CD14-positive monocyte (primary cell): Measurements from ENCODE around the gene SLC46A2. TPM values are rescaled to one million over a fixed set of nuclear protein-coding genes. Genes with fewer than 3 reads are reported as not detected.

ENCODE experiments used
- DNase-seq, 3 donors: peaks; one replicate each; pipeline ENCODE4 v3.0.0-alpha.2; 2011 to 2022
- H2AFZ ChIP-seq: 2 replicates; pipeline ENCODE4 v1.6.0; 2012; ENCODE audit warnings: mild to moderate bottlenecking, low read depth, low read length, inconsistent platforms; ENCODE audit not compliant: insufficient read depth, poor library complexity, severe bottlenecking
- H3K27ac ChIP-seq, 2 donors: 1 replicate in 1 of 2; 2 replicates in 1 of 2; pipeline ENCODE4 v1.5.1; 2012 to 2013; ENCODE audit warnings: low read length in 2 of 2, control low read depth in 1 of 2, inconsistent platforms in 1 of 2, low read depth in 1 of 2, mild to moderate bottlenecking in 1 of 2
- H3K27me3 ChIP-seq, 2 donors: one replicate each; pipeline versions ENCODE4 v1.6.0 to v1.6.1; 2011 to 2013; ENCODE audit warnings: low read length in 2 of 2; ENCODE audit not compliant: control insufficient read depth in 2 of 2, insufficient read depth in 2 of 2
- H3K36me3 ChIP-seq, 2 donors: replicated peaks in 1 of 2; 1 replicate in 1 of 2; 2 replicates in 1 of 2; pipeline versions ENCODE4 v1.5.1 to v1.6.1; 2012 to 2013; ENCODE audit warnings: low read length in 2 of 2, control low read depth in 1 of 2, inconsistent platforms in 1 of 2, mild to moderate bottlenecking in 1 of 2; ENCODE audit not compliant: insufficient read depth in 2 of 2, control insufficient read depth in 1 of 2
- H3K4me1 ChIP-seq, 2 donors: 1 replicate in 1 of 2; 2 replicates in 1 of 2; pipeline versions ENCODE4 v1.5.1 to v1.6.1; 2012 to 2013; ENCODE audit warnings: low read length in 2 of 2, control low read depth in 1 of 2, inconsistent platforms in 1 of 2, mild to moderate bottlenecking in 1 of 2, moderate library complexity in 1 of 2; ENCODE audit not compliant: insufficient read depth in 2 of 2, control insufficient read depth in 1 of 2
- H3K4me2 ChIP-seq: replicated peaks from 2 replicates; pipeline ENCODE3; 2012; ENCODE audit warnings: low read length, moderate library complexity, mild to moderate bottlenecking; ENCODE audit not compliant: poor library complexity, severe bottlenecking; ENCODE audit errors: extremely low read depth
- H3K4me3 ChIP-seq, 3 experiments: fragments of 200-600 bp in 1 of 3; sonication (generic) in 1 of 3; replicated peaks in 1 of 3; 1 replicate in 2 of 3; 2 replicates in 1 of 3; pipeline ENCODE4 v1.5.1; 2011 to 2013; ENCODE audit warnings: low read length in 3 of 3, mild to moderate bottlenecking in 3 of 3, control low read depth in 2 of 3, low read depth in 2 of 3, inconsistent platforms in 1 of 3, moderate library complexity in 1 of 3
- H3K79me2 ChIP-seq: 2 replicates; pipeline ENCODE4 v1.6.0; 2012; ENCODE audit warnings: mild to moderate bottlenecking, control low read depth, inconsistent platforms, low read length, moderate library complexity; ENCODE audit not compliant: insufficient read depth
- H3K9ac ChIP-seq: 2 replicates; pipeline ENCODE4 v1.6.0; 2017; ENCODE audit warnings: low read length, mild to moderate bottlenecking; ENCODE audit not compliant: insufficient read depth, poor library complexity, severe bottlenecking
- H3K9me3 ChIP-seq, 2 donors: replicated peaks in 1 of 2; 1 replicate in 1 of 2; 2 replicates in 1 of 2; pipeline versions ENCODE4 v1.5.1 to v1.6.1; 2012 to 2013; ENCODE audit warnings: low read length in 2 of 2, control low read depth in 1 of 2; ENCODE audit not compliant: control insufficient read depth in 1 of 2, insufficient read depth in 1 of 2
- H4K20me1 ChIP-seq: 2 replicates; pipeline ENCODE4 v1.6.0; 2012; ENCODE audit warnings: mild to moderate bottlenecking, low read length, control low read depth, moderate library complexity; ENCODE audit not compliant: insufficient read depth
- H3K27ac Mint-ChIP-seq, 7 donors: one replicate each; pipeline ENCODE4 v1.8.0; 2020; ENCODE audit warnings: mild to moderate bottlenecking in 7 of 7, mixed read lengths in 7 of 7, moderate library complexity in 6 of 7, inconsistent platforms in 2 of 7
- H3K27me3 Mint-ChIP-seq, 3 donors: one replicate each; pipeline ENCODE4 v1.8.0; 2021 to 2022; ENCODE audit warnings: low read depth in 3 of 3, mild to moderate bottlenecking in 3 of 3, mixed read lengths in 3 of 3, moderate library complexity in 3 of 3, inconsistent platforms in 1 of 3
- H3K36me3 Mint-ChIP-seq, 2 donors: one replicate each; pipeline ENCODE4 v1.8.0; 2020; ENCODE audit warnings: mixed read lengths in 2 of 2, inconsistent platforms in 1 of 2, mild to moderate bottlenecking in 1 of 2
- H3K4me1 Mint-ChIP-seq: one replicate; pipeline ENCODE4 v1.8.0; 2020; ENCODE audit warnings: mild to moderate bottlenecking, mixed read lengths
- H3K4me3 Mint-ChIP-seq, 2 donors: one replicate each; pipeline ENCODE4 v1.8.0; 2020; ENCODE audit warnings: mild to moderate bottlenecking in 2 of 2, mixed read lengths in 2 of 2, moderate library complexity in 1 of 2
- H3K9me3 Mint-ChIP-seq, 7 donors: one replicate each; pipeline ENCODE4 v1.8.0; 2020 to 2022; ENCODE audit warnings: mixed read lengths in 7 of 7, mild to moderate bottlenecking in 6 of 7, moderate library complexity in 6 of 7, inconsistent platforms in 2 of 7
- CTCF ChIP-seq: fragments of 200-600 bp; IDR thresholded peaks from one replicate; pipeline ENCODE4 v1.8.0; 2022; ENCODE audit warnings: antibody characterized with exemption, mild to moderate bottlenecking
- WGBS: methylation state at CpG from one replicate; pipeline ENCODE4 v1.1.5; 2013; ENCODE audit warnings: missing lambda C conversion rate; ENCODE audit not compliant: insufficient coverage; 5-methylcytosine and 5-hydroxymethylcytosine counted together
- intact Hi-C, 2 donors: fragments of 100-400 bp; cut with micrococcal nuclease; formaldehyde crosslinking; loops; one replicate each; pipeline versions ENCODE4 v1.15.0 to v1.15.1; 2023
- polyA plus RNA-seq, 3 donors: library from polyadenylated mRNA; depleted of rRNA in 1 of 3; unstranded in 2 of 3; stranded (reverse) in 1 of 3; fragments of 300-500 nt in 2 of 3; fragments of >200 nt in 1 of 3; fragmentation: Illumina TruSeq in 2 of 3; gene quantifications; 1 replicate in 2 of 3; 2 replicates in 1 of 3; pipeline ENCODE4 v1.2.3, GENCODE V29; 2012 to 2021

Gene SLC46A2
- polyA plus RNA-seq, 3 donors = 43.5 to 87.0 (median 45.1) TPM

- H3K79me2 ChIP-seq = peaks cover 44% of the 10 kb centered on the region
- peaks cover 5 to 37% of the 10 kb centered on the region in 2 donors for H3K36me3 Mint-ChIP-seq
- peak overlapping the region; percentile 78 to 91 for H3K4me3 Mint-ChIP-seq
- H3K9me3 Mint-ChIP-seq = no peaks in the 10 kb centered on the region
- H4K20me1 ChIP-seq = no peaks in the 10 kb centered on the region
- H2AFZ ChIP-seq = no peak overlapping the region
- peaks cover 99% of the 10 kb centered on the region in 2 donors for H3K4me1 ChIP-seq
- peak overlapping the region; percentile 19 to 70 (median 27) for H3K4me3 ChIP-seq
- peak overlapping the region; percentile 73 for H3K9ac ChIP-seq
- peaks cover 0 to 5% (median 0%) of the 10 kb centered on the region in 3 donors for H3K27me3 Mint-ChIP-seq
- H3K4me2 ChIP-seq = peak overlapping the region; percentile 81
- H3K4me1 Mint-ChIP-seq = peaks cover 97% of the 10 kb centered on the region
- H3K9me3 ChIP-seq = no peaks in the 10 kb centered on the region
- H3K27ac Mint-ChIP-seq = peak overlapping the region; percentile 94 to 100 (median 99)
- peak; percentile 32 for TF ChIP-seq CTCF
- intact Hi-C loops = loop anchor here in 1 of 2 donors (5.0 kb wide), 1 partner anchor 35 kb away; no protein-coding TSS in a partner anchor
- H3K27me3 ChIP-seq = no peaks in the 10 kb centered on the region
- peak; percentile 82 to 98 (median 92) for DNase-seq
- WGBS = 3% methylated on average over 14 of the region's 19 CpGs
- H3K27ac ChIP-seq = peak overlapping the region; percentile 97 to 99
- H3K36me3 ChIP-seq = peaks cover 0 to 13% of the 10 kb centered on the region in 2 donors
Measured at GRCh38 chr9:112861638-112862555, 28.8 kb downstream of the SLC46A2 start.

GRCh38 chr9:112861155-112861554, 29.5 kb downstream of the SLC46A2 start:
- Histone ChIP-seq H3K9me3 (no peaks in the 10 kb centered on the region), H3K27ac (peak overlapping the region; percentile 97 to 99), H3K79me2 (peaks cover 44% of the 10 kb centered on the region), H3K27me3 (no peaks in the 10 kb centered on the region), H3K9ac (peak overlapping the region; percentile 73), H2AFZ (no peak overlapping the region), H3K4me3 (peak overlapping the region; percentile 19 to 70 (median 27)), H3K36me3 (peaks cover 0 to 10% of the 10 kb centered on the region in 2 donors), H3K4me1 (peaks cover 98 to 99% of the 10 kb centered on the region in 2 donors), H4K20me1 (no peaks in the 10 kb centered on the region), H3K4me2 (peak overlapping the region; percentile 81)
- intact Hi-C loops = loop anchor here in 1 of 2 donors (5.0 kb wide), 1 partner anchor 36 kb away; no protein-coding TSS in a partner anchor
- Mint-ChIP-seq H3K27ac (peak overlapping the region; percentile 94 to 100 (median 99)), H3K36me3 (peaks cover 5 to 41% of the 10 kb centered on the region in 2 donors), H3K4me3 (peak overlapping the region; percentile 78 to 91), H3K9me3 (no peaks in the 10 kb centered on the region), H3K27me3 (peaks cover 0 to 5% (median 0%) of the 10 kb centered on the region in 3 donors), H3K4me1 (peaks cover 97% of the 10 kb centered on the region)
- 6% methylated on average over 2 of the region's 3 CpGs for whole genome bisulfite sequencing
- no peak for TF ChIP-seq CTCF
- peak; percentile 53 to 67 (median 66) for DNase-seq
